ENCODE data around the gene NBAS.
"Not testable (repeated sequence)": the region's sequence is repeated elsewhere in the genome, so short reads cannot be mapped to it uniquely, and the experiment has no call there.

The NBAS gene

GRCh38 chr2:15520346-15520745 lies 40.8 kb downstream of the NBAS start:
- no peak for DNase-seq

- DNase-seq, result not testable (repeated sequence)
Observed at GRCh38 chr2:15518759-15519158, 42.4 kb downstream of the NBAS start.

GRCh38 chr2:15517793-15518192 lies 43.3 kb downstream of the NBAS start:
- no peak for DNase-seq

GRCh38 chr2:15511686-15512085 lies 49.4 kb downstream of the NBAS start:
- no peak for DNase-seq

- DNase-seq, result no peak
Observed at GRCh38 chr2:15510552-15510951, 50.6 kb downstream of the NBAS start.

- no peak for DNase-seq
Observed at GRCh38 chr2:15510131-15510530, 51.0 kb downstream of the NBAS start.

GRCh38 chr2:15507697-15508096 lies 53.4 kb downstream of the NBAS start:
- no peak for DNase-seq

GRCh38 chr2:15507061-15507460 lies 54.1 kb downstream of the NBAS start:
- DNase-seq, result no peak

GRCh38 chr2:15506229-15506819 lies 54.8 kb downstream of the NBAS start:
- DNase-seq, result no peak

GRCh38 chr2:15504882-15505663 lies 56.1 kb downstream of the NBAS start:
- no peak for DNase-seq

GRCh38 chr2:15499251-15499650 lies 61.9 kb downstream of the NBAS start:
- not testable (repeated sequence) for DNase-seq

- DNase-seq, result no peak
Observed at GRCh38 chr2:15498554-15498953, 62.6 kb downstream of the NBAS start.

- DNase-seq, result no peak
Observed at GRCh38 chr2:15494877-15495276, 66.3 kb downstream of the NBAS start.

GRCh38 chr2:15492773-15493325 lies 68.3 kb downstream of the NBAS start:
- DNase-seq, result no peak

GRCh38 chr2:15486770-15487169 lies 74.4 kb downstream of the NBAS start:
- no peak for DNase-seq

GRCh38 chr2:15485949-15486348 lies 75.2 kb downstream of the NBAS start:
- DNase-seq, result no peak

- DNase-seq, result no peak
Observed at GRCh38 chr2:15481000-15481399, 80.1 kb downstream of the NBAS start.

GRCh38 chr2:15480552-15480951 lies 80.6 kb downstream of the NBAS start:
- no peak for DNase-seq

- no peak for DNase-seq
Observed at GRCh38 chr2:15472876-15473275, 88.3 kb downstream of the NBAS start.

GRCh38 chr2:15472133-15472532 lies 89.0 kb downstream of the NBAS start:
- DNase-seq, result no peak

GRCh38 chr2:15471606-15472005 lies 89.5 kb downstream of the NBAS start:
- DNase-seq, result no peak

- DNase-seq, result no peak
Observed at GRCh38 chr2:15460112-15460620, 101.0 kb downstream of the NBAS start.

- DNase-seq, result no peak
Observed at GRCh38 chr2:15458277-15458676, 102.9 kb downstream of the NBAS start.

- no peak for DNase-seq
Observed at GRCh38 chr2:15457868-15458267, 103.3 kb downstream of the NBAS start.
